Activated effector memory CD4-positive, alpha-beta T cell treated with Interleukin-2 at 50 U/mL for 16 hours (primary cell): ENCODE results near the gene BICDL2.
A peak's percentile ranks its signal among the peaks of the same experiment; 100 is the strongest.

ENCODE experiments used
- DNase-seq: peaks from one replicate; pipeline ENCODE4 v3.0.0-alpha.2; 2020

Gene BICDL2

DNA sequence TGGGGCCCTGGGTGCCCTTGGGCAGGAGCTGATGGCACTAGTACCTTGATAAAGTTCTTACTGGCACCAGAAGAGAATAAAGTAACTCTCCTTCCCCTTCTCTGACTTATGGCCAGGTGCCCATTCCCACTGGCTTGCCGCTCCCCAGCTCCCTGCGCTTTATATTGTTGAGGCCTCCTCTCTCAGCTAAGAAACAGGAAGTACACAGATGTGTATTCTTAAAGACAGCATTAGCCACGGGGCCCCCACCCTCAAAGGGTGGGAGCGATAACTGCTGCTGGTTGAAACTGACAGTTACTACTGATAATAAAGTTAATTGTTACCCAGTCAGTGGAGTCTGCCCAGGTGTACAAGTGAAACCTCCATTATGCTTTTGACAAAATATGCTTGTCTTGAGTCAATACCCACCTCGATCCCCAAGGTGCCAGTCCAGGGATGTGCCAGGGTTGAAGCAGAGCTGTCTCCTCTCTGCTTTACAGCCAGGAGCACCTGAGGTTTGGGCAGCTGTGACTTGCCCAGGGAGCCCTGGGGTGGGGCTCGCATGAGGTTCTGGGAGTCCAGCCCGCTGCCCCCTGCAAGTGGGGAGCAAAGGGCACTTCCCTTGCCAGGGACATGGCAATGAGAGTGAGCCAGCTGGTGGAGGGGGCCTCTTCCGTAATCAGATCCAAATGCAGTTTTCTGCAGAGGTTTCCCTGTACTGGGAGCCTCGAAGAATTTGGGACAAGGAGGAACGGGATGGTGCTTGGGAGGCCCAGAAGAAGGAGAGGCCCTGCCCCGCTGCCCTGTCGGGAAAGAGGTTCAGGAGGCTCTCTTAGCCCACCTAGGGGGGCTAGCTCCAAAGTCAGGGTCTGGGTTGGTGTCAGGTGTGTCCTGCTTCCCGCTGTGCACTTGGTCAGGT is 29.4 kb downstream of the BICDL2 start:
- DNase-seq = no peak

DNA sequence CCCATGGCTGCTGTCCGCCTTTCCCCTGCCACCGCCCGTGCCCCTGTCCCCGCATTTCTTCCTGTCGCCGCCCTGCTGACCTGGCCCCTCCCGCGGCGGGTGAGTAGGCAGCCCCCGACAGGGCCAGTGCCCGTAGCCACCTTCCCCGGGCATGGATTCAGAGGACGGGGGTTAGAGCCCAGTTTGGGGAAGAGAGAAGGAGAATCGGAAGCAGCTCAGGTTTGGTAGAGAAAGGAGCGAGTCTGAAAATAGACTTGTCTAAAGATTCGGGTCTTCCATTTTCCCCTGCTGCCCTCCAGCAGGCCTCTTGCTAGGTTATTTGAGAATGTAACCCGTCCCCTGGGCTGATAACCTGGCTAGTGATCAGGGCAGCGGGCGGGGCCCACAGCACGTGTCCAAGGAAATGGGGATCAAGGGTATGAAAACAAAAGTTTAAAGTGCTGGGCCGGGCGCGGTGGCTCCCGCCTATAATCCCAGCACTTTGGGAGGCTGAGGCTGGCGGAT is 31.9 kb downstream of the BICDL2 start:
- no peak for DNase-seq

DNA sequence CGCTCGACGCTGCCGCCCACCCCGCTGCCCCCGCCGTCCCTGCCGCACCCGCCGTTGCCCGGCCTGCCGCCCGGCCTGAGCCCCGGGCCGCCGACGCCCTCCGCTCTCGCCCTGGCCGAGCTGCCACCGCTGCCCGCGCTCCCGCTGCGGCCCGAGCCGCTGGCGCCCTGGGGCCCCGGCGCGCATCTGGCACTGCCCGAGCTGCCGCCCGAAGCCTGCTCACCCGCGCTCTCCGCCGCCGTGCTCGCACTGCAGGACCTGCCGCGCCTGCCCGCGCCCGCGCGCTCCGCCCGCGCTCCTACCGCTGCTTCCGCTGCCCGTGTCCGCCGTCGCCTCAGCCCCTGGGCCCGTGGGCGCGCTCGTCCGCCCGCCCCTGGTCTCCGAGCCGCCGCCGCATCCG is 32.4 kb downstream of the BICDL2 start:
- no peak for DNase-seq

DNA sequence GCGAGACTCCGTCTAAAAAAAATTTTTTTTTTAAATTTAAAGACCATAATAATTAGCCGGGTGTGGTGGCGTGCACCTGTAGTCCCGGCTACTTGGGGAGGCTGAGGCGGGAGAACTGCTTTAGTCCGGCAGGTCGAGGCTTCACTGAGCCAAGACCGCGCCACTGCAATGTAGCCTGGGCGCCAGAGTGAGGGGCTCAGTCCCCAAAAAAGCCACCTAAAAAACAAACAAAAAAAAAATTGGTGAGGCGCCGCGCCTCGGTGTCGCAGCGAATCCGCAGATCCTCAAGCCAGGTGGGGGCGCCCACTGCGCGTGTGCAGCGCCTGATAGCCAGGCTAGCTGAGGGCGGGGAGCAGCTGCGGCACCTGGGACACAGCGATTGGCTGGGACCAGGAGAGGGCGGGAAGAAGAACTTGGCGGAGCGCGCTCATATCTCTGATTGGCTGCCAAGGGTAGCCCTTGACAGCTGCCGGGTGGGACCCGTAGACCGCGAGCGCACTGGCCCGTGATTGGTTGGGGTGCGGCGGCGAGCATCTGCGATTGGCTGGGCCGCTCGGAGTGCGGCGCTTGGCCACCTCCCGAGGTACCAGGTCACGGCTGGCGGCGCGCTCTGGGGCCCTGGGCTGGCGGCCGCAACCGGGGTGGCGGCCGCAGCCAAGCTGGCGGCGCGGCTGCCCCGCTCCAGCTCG is 33.0 kb downstream of the BICDL2 start:
- DNase-seq = peak; percentile 96

DNA sequence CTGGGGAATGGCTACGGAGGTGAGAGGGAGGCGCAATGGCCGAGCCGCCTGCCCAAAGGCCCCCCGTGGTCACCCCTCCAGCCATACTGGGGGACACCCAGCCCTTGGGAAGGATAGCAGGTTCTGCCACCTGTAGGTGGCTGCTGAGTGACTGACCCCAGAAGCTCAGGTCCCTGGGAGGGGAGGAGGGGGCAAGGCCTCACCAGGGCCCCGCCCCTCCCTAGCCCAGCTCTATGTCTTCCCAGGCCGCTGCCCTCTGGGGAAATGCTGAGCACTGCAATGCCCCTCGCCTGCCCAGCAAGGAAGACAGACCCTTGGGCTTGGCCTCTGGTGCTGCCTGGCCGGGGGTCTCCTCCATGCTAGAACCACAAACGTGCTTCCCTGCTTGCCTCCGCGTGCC is 35.4 kb downstream of the BICDL2 start:
- DNase-seq = no peak

DNA sequence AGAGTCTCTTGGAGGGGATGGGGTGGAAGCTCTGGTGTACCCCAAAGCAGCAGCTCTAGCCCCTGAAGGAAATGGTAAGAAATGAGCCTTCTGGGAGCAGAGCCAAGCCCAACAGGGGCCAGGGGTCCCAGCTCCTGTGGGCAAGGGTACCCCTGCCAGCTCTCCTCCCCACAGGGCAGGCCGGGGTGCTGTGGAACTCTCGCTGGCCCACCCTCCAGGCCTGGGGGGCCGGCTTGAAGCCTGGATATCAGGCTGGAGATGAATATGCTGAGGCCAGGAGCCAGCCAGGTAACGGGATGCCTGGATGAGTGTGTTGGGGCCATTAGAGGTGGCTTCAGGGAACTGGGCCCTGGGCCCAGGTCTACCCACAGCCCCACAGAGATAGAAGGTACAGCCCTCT is 36.2 kb downstream of the BICDL2 start:
- DNase-seq = no peak

DNA sequence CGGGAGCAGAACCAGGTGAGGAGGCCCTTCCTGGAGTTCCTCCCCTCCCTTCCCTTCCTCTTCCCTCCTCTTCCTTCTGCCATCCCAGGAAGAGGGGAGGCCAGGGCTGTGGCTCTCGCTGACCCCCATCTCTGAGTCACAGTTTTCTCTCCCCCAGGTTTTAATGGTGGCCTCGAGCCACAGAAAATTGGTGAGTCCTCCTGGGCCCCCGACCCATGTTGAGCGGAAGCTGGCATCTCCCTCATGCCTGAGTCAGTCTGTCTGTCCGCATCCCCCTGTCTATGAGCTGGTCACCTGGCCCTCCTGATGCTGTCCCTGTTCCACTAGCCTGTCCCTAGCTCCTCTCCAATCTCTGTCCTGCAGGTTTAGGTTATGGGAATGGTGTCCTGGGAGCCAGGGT is 36.8 kb downstream of the BICDL2 start:
- DNase-seq = no peak

DNA sequence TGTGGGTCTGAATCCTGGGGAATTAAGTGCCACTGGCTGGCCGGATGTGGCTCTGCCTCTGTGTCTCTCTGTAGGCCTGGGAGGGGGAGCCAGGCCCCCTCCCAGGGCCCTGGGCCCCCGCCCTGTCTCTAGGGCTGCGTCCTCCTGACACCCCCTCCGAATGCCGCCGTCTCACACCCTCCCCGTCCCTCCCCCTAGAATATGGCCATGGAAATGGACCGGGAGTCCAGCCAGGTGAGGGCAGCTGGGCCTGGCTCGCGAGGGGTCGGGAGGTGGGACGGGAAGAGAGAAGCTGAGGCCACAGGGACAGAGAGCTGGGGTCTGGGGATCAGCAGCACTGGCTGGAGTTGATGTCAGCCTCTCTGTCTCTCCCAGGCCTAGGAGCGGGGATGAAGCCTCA is 40.4 kb downstream of the BICDL2 start:
- no peak for DNase-seq

DNA sequence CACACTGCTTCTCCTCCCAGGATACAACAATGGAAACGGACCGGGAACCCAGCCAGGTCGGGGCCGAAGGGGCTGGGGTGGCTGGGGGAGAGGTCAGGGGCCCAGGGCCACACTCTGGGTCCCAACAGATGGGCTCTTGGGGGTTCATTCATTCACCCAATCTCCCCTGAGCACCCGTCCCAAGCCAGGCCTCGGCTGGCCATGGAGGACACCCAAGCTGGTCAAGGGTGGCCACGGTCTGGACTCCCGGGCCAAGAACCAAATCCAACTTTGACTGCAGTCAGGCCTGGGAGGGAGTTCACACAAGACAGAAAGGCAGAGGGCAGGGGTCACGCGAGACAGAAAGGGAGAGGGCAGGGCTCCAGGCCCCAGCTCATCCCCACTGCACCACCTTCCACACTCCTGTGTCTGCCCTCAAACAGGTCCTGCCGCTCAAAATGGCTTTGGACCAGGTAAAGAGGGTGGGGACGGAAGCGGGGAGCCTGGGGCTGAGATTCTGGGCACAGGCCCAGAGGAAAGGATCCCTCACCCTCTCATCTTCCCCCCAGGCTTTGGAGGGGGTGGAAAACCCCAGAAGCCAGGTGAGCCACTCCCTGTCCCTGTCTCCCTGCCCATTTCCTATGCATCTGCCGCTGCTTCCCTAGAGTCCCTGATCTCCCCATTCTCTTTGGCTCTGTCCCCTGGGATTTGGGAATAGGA is 44.2 kb downstream of the BICDL2 start:
- DNase-seq = no peak

DNA sequence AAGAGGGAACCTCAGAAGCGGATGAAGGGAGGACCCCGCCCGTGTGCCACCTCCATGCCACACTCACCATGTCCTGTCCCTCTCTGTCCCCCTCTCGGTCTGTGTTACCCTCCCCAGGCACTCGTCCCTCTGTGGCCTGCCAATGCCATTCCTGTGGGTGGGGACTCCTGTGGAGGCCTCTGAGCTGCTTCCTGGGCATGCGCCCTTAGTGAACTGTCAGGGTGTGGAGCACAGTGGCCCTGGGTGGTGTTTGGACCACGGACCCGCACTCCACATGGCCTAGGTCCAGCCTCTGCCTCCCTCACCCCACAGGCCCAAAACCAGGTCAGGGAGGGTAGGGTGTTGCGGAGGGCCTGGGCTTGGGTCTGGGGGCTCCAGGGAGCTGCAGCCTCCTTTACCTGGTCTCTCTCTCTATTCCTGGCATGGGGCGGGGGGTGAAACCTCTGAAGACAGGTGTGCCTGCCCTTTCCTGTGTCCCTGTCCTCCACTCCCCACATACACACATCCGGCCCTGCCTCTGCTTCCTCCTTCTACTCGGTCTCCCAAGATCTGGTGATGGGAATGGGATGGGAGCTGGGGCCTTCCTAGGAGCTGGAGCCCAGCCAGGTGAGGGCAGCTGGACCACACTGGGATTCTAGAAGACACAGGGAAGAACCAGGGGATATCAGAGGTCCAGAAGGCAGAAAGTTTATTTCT is 45.0 kb downstream of the BICDL2 start:
- DNase-seq = no peak

DNA sequence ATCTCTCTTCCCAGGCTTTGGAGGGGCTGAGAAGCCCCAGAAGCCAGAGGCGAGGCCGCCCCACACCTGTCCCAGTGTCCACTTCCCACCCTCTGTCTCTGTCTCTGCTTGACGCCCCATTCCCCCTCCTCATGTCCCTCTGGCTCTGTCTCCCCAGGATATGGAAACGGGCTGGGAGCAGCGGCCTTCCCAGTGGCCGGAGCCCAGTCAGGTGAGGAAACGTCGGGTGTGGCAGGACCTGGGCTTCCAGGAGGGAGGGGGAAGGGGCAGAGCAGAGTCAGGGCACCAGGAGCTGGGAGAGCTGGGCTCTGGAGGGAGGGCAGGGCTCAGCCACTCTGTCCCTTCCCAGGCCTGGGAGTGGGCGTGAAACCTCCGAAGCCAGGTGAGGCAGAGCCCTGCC is 45.9 kb downstream of the BICDL2 start:
- no peak for DNase-seq

DNA sequence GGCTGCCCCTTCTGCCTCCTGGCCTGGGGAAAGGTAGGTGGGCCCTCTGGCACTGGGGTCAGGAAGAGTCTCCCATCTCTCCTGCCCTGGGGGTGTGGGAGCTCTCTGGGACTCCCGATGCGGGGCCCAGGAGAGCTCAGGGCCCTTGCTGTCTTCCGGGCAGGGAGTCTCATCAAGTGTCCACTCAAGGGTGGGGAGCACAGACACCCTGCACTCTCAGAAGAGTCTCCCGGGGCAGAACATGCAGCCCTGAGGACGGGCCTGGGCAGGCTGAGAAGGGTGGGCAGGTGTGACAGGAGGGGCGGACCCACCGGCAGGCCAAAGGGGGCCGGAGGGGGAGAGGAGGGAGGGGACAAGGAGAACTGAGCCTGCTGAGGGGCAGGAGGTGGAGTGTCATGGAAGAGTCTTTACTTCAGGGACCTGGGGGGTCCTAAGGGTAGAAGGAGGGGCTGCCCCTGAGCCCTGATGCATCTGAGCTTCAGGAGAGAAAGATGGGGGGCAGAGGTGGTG is 48.1 kb downstream of the BICDL2 start:
- no peak for DNase-seq

DNA sequence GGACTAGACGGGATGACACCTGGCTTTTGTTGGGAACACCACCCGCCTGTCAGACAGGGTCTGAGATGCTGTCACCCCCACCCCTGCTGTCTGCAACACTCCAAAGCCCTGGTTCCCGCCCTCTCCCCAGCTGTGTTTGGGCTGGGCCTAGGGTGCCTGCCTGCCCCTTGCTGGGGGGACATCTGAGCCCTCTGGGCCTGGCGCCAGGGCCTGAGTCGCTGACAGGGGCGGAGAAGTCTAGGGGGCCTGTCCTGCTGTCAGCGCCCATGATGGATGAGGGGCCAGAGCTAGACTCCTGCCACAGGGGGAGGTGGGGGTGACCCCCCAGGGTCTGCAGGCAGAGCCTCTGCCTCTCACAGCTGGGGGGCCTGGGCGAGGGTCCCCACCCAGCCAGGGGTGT is 48.9 kb downstream of the BICDL2 start:
- no peak for DNase-seq

DNA sequence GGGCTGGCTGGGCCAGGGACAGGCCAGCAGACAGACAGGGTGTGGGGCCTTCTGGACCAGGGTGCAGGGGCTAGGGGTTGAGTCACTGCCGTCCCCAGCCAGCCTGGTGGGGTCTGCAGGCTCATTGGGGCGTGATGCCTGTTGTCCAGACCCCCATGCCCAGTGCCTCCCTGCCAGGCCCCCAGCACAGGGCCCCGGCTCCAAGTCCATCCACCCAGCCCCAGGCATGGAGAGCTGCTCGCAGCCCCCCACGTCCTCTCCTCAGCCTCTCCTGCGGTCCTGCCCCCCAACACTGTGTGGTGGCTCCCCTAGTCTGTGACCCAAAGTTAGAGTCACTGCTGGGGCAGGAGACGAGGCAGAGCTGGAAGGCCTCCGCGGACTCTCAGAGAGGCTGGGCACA is 49.5 kb downstream of the BICDL2 start:
- no peak for DNase-seq

DNA sequence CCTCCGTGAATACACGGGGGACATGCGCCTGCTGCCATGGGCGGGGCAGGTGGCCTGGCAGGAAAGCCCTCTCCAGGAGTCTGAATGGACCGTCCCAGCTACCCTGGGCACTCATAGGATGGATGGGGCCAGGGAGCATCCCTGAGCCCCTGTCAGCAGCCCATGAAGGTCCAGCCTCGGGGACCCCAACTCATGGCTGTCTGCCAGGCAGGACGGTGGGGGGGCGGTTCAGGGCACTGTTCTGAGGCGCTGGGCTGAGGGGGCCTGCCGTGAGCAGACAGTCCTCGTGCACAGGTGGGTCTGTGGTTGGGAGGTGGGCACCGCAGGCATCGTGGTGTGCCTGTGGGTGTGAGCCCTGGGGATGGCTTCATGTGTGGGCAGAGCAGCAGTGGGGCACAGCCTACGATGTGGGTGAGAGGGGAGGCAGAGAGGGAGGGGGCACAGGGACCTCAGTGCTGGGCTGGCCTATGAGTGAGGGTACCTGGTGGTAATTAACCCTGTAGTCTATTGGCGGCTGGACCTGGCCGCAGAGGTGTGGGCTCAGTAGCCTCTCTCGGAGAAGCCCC is 50.0 kb downstream of the BICDL2 start:
- DNase-seq = no peak

DNA sequence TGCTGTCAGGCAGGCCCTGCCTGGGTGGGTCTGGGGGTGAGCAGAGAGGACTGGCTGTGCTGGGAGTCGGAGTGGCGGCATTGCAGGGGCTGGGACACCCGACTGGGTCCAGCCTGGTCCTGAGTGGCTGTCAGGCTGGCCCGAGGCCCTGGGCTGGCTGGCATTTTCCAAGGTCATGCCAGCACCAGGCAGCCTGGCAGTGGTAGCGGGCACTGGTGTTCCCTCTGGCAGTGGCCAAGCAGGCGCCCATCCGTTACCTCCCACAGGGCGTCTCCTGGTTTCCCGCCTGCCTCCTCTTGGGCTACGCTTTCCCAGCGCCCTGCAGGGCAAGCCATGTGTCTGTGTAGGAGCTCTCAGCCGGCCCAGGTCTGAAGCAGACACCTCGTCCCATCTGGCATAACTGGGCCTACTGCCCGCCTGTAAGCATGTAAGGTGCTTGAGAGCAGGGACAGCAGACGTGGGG is 50.8 kb downstream of the BICDL2 start:
- DNase-seq = no peak

DNA sequence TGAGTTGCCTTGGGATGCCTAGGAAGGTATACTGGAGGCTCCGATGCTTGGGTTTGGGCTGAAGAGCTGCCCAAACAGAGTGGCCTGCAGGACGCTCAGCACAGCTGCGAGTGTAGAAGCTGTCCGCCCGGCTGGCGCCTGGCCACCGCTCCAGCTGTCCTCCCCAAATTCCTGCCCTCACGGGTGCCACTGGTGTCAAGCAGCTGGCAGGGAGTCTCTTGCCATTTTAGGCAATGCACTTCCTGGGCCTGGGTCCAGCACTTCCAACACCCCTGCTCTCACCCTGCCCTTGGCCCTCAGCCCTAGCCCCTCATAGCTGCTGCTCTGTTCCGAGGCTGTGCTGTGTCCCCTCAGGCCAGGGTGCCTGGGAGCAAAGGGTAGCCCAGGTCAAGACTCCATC is 51.3 kb downstream of the BICDL2 start:
- no peak for DNase-seq

DNA sequence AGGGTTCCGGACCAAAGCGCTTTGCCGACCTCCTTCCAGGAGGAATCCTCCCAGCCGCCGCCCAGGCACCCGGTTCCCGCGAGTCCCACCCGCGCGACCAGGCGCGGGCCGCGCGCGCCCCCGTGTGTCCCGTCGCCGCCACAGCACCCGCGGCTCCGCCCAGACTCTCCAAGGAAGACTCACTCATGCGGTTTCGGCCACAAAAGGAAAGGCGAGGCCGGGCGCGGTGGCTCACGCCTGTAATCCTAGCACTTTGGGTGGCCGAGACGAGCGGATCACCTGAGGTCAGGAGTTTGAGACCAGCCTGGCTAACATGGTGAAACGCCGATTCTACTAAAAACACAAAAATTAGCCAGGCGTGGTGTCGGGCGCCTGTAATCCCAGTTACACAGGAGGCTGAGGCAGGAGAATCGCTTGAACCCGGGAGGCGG is 53.0 kb downstream of the BICDL2 start:
- peak; percentile 57 for DNase-seq

DNA sequence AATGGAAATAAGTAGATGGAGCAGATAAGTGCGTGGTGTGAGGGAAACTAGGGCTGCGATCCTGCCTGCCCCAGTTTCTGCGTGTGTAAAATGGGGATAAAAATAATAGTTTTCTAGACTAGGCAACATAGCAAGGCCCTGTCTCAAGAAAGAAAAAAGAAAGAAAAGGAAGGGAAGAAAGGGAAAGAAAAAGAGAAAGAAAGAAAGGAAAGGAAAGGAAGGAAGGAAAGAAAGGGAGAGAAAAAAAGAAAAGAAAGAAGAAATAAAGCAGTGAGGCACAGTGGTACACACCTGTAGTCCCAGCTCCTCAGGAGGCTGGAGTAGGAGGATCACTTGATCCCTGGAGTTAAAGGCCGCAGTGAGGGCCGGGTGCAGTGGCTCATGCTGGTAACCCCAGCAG is 54.3 kb downstream of the BICDL2 start:
- DNase-seq = no peak

DNA sequence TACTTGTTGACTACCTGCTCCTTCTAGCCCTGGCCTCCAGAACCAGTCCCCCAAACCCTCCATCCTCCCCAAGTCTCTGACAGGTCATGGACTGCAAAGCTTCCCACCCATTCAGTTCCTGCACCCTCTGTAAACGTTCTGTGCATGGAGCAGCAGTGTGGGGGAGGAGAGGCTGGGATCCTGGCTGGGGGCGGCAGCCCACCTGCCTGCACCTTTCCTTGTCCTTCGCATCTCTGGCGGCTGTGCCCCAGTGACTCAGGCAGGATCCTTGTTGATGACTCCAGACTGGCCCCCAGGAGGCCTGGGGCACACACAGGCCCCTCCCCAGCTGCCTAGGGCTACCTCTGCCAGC is 54.9 kb downstream of the BICDL2 start:
- DNase-seq = no peak

DNA sequence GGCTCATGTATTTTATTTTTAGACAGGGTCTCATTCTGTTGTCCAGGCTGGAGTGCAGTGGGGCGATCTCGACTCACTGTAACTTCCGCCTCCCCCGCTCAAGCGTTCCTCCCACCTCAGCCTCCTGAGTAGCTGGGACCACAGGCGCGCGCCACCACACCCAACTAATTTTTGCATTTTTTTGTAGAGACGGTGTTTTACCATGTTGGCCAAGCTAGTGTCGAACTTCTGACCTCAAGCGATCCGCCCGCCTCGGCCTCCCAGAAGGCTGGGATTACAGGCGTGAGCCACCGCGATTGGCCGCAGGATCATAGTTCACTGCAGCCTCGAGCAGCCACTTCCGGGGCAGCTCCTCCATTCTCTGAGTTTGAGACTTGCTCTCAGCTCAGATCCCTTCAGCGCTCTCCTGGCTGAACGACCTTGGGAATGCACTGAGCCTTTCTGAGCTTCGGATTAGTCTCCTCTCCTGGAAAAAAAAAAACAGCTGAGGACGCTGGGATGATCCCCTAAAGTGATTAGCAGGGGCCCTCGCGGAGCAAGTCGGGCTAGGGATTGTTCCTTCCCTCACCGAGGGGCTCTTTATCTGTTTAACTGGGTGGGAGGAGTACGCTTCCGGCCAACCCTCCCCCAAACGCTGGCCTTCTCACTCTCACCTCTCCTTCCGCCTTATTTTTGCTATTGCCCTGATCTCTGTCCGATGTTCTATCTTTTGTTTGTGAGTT is 55.4 kb downstream of the BICDL2 start:
- DNase-seq = no peak
